B cell (primary cell): Measurements from ENCODE around the gene SNTN. TPM values are rescaled to one million over a fixed set of nuclear protein-coding genes. Genes with fewer than 3 reads are reported as not detected.

Source experiments
- ATAC-seq: fragments of 200-7000 bp; cut with Tn5 transposase; one replicate; pipeline ENCODE4 v1.10.0; 2021; ENCODE audit warnings: low read depth, mild to moderate bottlenecking, moderate number of reproducible peaks, moderate library complexity
- CTCF ChIA-PET: fragments of 350-600 bp; sonication (Branson Sonifier 250); formaldehyde crosslinking; loops from one replicate; lab custom pipeline; 2021; ENCODE audit warnings: antibody characterized with exemption, inconsistent platforms; lab: Charles Lee
- POLR2A ChIA-PET: fragments of 350-600 bp; sonication (Branson Sonifier 250); formaldehyde crosslinking; loops from one replicate; lab custom pipeline; 2021; ENCODE audit warnings: antibody characterized with exemption; lab: Charles Lee
- DNase-seq: peaks from one replicate; pipeline ENCODE4 v3.0.0; 2013
- H2AFZ ChIP-seq: 2 replicates; pipeline ENCODE4 v1.6.1; 2012; ENCODE audit warnings: mild to moderate bottlenecking, low read depth, low read length; ENCODE audit not compliant: insufficient read depth, poor library complexity, severe bottlenecking
- H3K27ac ChIP-seq, 2 donors: 1 replicate in 1 of 2; 2 replicates in 1 of 2; pipeline ENCODE4 v1.5.1; 2012 to 2013; ENCODE audit warnings: low read length in 2 of 2, mild to moderate bottlenecking in 2 of 2, moderate library complexity in 1 of 2
- H3K27me3 ChIP-seq, 4 experiments: fragments of 200-600 bp in 1 of 4; sonication (generic) in 1 of 4; replicated peaks in 1 of 4; 1 replicate in 2 of 4; 2 replicates in 2 of 4; pipeline versions ENCODE4 v1.6.1 to v1.7.0; 2013 to 2016; ENCODE audit warnings: low read length in 3 of 4, mild to moderate bottlenecking in 2 of 4, mixed read lengths in 1 of 4, moderate library complexity in 1 of 4; ENCODE audit not compliant: insufficient read depth in 4 of 4, control insufficient read depth in 3 of 4; ENCODE audit errors: control extremely low read depth in 1 of 4
- H3K36me3 ChIP-seq, 2 experiments: replicated peaks in 1 of 2; 1 replicate in 1 of 2; 2 replicates in 1 of 2; pipeline versions ENCODE4 v1.6.1 to v1.7.1; 2013; ENCODE audit warnings: low read length in 1 of 2; ENCODE audit not compliant: insufficient read depth in 2 of 2, control insufficient read depth in 1 of 2; ENCODE audit errors: control extremely low read depth in 1 of 2, extremely low read depth in 1 of 2
- H3K4me1 ChIP-seq, 2 donors: fragments of 200-600 bp in 1 of 2; sonication (generic) in 1 of 2; 1 replicate in 1 of 2; 2 replicates in 1 of 2; pipeline versions ENCODE4 v1.5.1 to v1.6.1; 2013 to 2017; ENCODE audit warnings: low read length in 2 of 2; ENCODE audit not compliant: control insufficient read depth in 2 of 2, insufficient read depth in 2 of 2
- H3K4me2 ChIP-seq: replicated peaks from 2 replicates; pipeline ENCODE3; 2012; ENCODE audit warnings: mild to moderate bottlenecking, low read depth, low read length; ENCODE audit not compliant: poor library complexity, severe bottlenecking
- H3K4me3 ChIP-seq, 5 experiments: fragments of 200-600 bp in 1 of 5; sonication (generic) in 1 of 5; 1 replicate in 3 of 5; 2 replicates in 2 of 5; pipeline versions ENCODE4 v1.5.1 to v1.7.0; 2011 to 2016; ENCODE audit warnings: low read length in 4 of 5, mild to moderate bottlenecking in 4 of 5, low read depth in 2 of 5, control low read depth in 1 of 5, moderate library complexity in 1 of 5; ENCODE audit not compliant: insufficient read depth in 1 of 5; ENCODE audit errors: control extremely low read depth in 1 of 5, extremely low read depth in 1 of 5
- H3K79me2 ChIP-seq: fragments of 200-600 bp; sonication (generic); one replicate; pipeline ENCODE4 v1.6.0; 2016; ENCODE audit warnings: low read length; ENCODE audit not compliant: control insufficient read depth, insufficient read depth
- H3K9ac ChIP-seq: fragments of 200-600 bp; sonication (generic); 2 replicates; pipeline ENCODE4 v1.6.1; 2017; ENCODE audit warnings: mild to moderate bottlenecking, low read length, moderate library complexity
- H3K9me3 ChIP-seq, 3 donors: one replicate each; pipeline versions ENCODE4 v1.6.1 to v1.7.1; 2013; ENCODE audit warnings: low read length in 2 of 3; ENCODE audit not compliant: control insufficient read depth in 2 of 3, insufficient read depth in 1 of 3; ENCODE audit errors: control extremely low read depth in 1 of 3
- H4K20me1 ChIP-seq: 2 replicates; pipeline ENCODE4 v1.6.0; 2012; ENCODE audit warnings: mild to moderate bottlenecking, low read length; ENCODE audit not compliant: insufficient read depth, control insufficient read depth, poor library complexity, severe bottlenecking
- H3K27ac Mint-ChIP-seq: one replicate; pipeline ENCODE4 v1.8.0; 2021; ENCODE audit warnings: mixed read lengths
- H3K27me3 Mint-ChIP-seq: one replicate; pipeline ENCODE4 v1.8.0; 2021; ENCODE audit warnings: mixed read lengths
- H3K4me1 Mint-ChIP-seq: one replicate; pipeline ENCODE4 v1.8.0; 2021; ENCODE audit warnings: mixed read lengths
- H3K4me3 Mint-ChIP-seq: one replicate; pipeline ENCODE4 v1.8.0; 2021; ENCODE audit warnings: mixed read lengths
- H3K9me3 Mint-ChIP-seq: one replicate; pipeline ENCODE4 v1.8.0; 2022; ENCODE audit warnings: mixed read lengths; ENCODE audit not compliant: insufficient read depth
- CTCF ChIP-seq: fragments of 200-600 bp; IDR thresholded peaks from one replicate; pipeline ENCODE4 v1.8.0; 2022; ENCODE audit warnings: antibody characterized with exemption, mild to moderate bottlenecking
- EZH2 ChIP-seq: IDR thresholded peaks from 2 replicates; pipeline ENCODE4 v1.6.1; 2012; ENCODE audit warnings: borderline replicate concordance, low read depth, mild to moderate bottlenecking, moderate library complexity, low read length; ENCODE audit not compliant: insufficient read depth, poor library complexity, severe bottlenecking
- WGBS: methylation state at CpG from one replicate; pipeline ENCODE4 v1.1.5; 2013; ENCODE audit warnings: missing lambda C conversion rate; ENCODE audit not compliant: insufficient coverage; 5-methylcytosine and 5-hydroxymethylcytosine counted together
- intact Hi-C: fragments of 100-400 bp; cut with micrococcal nuclease; formaldehyde crosslinking; loops from one replicate; pipeline ENCODE4 v1.10.0; 2022
- polyA plus RNA-seq: library from polyadenylated mRNA; depleted of rRNA; stranded (reverse); fragments of >200 nt; gene quantifications from 2 replicates; pipeline ENCODE4 v1.2.3, GENCODE V29; 2012
- total RNA-seq, 2 donors: library from RNA; stranded (reverse); fragments of 120-200 nt in 1 of 2; gene quantifications; 1 replicate in 1 of 2; 2 replicates in 1 of 2; pipeline versions ENCODE4 v1.2.3 to v1.2.4, GENCODE V29; 2013 to 2022

SNTN gene
- total and polyA plus RNA-seq, 2 donors (not counting 1 experiment from before 2014, with no cell fraction given), result not detected

GRCh38 chr3:63631670-63632069 lies 20.8 kb upstream of the SNTN start:
- CTCF ChIA-PET, result no interaction called here
- no peak for TF ChIP-seq CTCF
- no peak for TF ChIP-seq EZH2
- no peak overlapping the region for H3K27ac Mint-ChIP-seq

GRCh38 chr3:63635186-63635585 lies 17.3 kb upstream of the SNTN start:
- DNase-seq (no peak), ATAC-seq (no peak)
- H3K4me2 ChIP-seq, result no peak overlapping the region
- H3K27ac ChIP-seq, result no peak overlapping the region
- H3K4me3 ChIP-seq, result no peak overlapping the region
- no peak overlapping the region for H3K4me3 Mint-ChIP-seq
- H3K27me3 ChIP-seq, result no peaks in the 10 kb centered on the region
- ChIA-PET CTCF (no interaction called here), POLR2A (no interaction called here)
- intact Hi-C loops, result no loop called here
- no peaks in the 10 kb centered on the region for H3K79me2 ChIP-seq
- H3K36me3 ChIP-seq, result no peaks in the 10 kb centered on the region
- TF ChIP-seq CTCF, result no peak
- no peak for TF ChIP-seq EZH2
- H3K4me1 ChIP-seq, result no peaks in the 10 kb centered on the region
- H3K9ac ChIP-seq, result no peak overlapping the region
- H3K9me3 ChIP-seq, result no peaks in the 10 kb centered on the region
- 95% methylated on average over 2 of the region's 3 CpGs for WGBS
- peaks cover 3% of the 10 kb centered on the region for H3K27me3 Mint-ChIP-seq
- no peak overlapping the region for H2AFZ ChIP-seq
- no peak overlapping the region for H3K27ac Mint-ChIP-seq
- peaks cover 2% of the 10 kb centered on the region for H3K9me3 Mint-ChIP-seq
- H4K20me1 ChIP-seq, result no peaks in the 10 kb centered on the region
- no peaks in the 10 kb centered on the region for H3K4me1 Mint-ChIP-seq

More at GRCh38 chr3:63631670-63632069, 20.8 kb upstream of the SNTN start:
- H3K27ac ChIP-seq, result no peak overlapping the region
- H3K79me2 ChIP-seq, result no peaks in the 10 kb centered on the region
- H3K9ac ChIP-seq, result no peak overlapping the region
- no peak for ATAC-seq
- H2AFZ ChIP-seq, result no peak overlapping the region
- Mint-ChIP-seq H3K27me3 (peaks cover 3% of the 10 kb centered on the region), H3K4me1 (no peaks in the 10 kb centered on the region), H3K9me3 (peaks cover 2% of the 10 kb centered on the region), H3K4me3 (no peak overlapping the region)
- H3K36me3 ChIP-seq, result no peaks in the 10 kb centered on the region
- no peaks in the 10 kb centered on the region for H3K4me1 ChIP-seq
- POLR2A ChIA-PET, result no interaction called here
- no peaks in the 10 kb centered on the region for H4K20me1 ChIP-seq
- H3K27me3 ChIP-seq, result no peaks in the 10 kb centered on the region
- 100% methylated on average over 4 of the region's 4 CpGs for WGBS
- no peak overlapping the region for H3K4me3 ChIP-seq
- DNase-seq, result no peak
- intact Hi-C loops, result no loop called here
- no peak overlapping the region for H3K4me2 ChIP-seq
- H3K9me3 ChIP-seq, result no peaks in the 10 kb centered on the region
